Endometrium (tissue), 2 donors: ENCODE data around the gene SYNDIG1.

ENCODE experiments used
- FAIRE-seq: peaks from 2 replicates; lab custom pipeline; 2012; peaks lifted over from hg19 to GRCh38; lab: Jason Lieb, UNC
- donor health status: control.
- donor health status: control.

SYNDIG1 gene

DNA sequence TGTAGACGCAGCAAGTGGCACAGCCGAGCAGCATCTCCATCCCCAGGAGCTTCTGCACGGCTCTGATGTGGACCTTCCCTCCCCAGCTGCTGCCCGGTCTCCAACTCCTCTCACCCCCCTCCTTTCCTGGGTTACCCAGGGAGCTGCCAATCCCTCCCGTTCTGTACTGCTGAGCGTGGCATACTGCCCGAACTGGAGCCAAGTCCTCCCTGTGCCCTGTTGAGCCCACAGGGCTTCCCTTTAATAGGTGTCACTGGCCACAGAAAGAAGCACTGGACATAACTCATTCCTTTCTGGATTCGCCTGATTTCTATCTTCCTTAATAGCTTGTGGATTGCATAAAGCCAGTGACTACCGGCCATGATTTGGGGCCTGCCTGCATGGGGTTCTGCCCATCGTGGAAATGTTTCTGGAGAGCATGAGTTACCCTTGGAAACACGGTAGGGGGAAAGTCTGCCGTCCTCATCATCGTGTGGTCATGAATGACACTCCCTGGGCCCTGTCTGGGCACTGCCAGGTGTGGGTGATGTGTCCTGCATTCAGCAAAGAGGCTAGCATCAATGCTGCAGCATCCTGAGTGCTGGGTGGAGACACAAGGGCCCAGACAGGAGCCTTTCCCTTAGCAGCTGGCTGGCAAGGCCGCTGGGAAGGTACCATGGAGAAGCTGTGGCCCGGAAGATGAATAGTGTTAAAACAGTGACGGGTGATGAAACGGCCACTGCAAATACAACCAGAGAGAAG, 189.7 kb downstream of the SYNDIG1 start:
- no peak for FAIRE-seq

- no peak for FAIRE-seq
Measured at GRCh38 chr20:24659835-24660234, 190.4 kb downstream of the SYNDIG1 start.

GRCh38 chr20:24660651-24661050, 191.2 kb downstream of the SYNDIG1 start:
- no peak for FAIRE-seq

DNA sequence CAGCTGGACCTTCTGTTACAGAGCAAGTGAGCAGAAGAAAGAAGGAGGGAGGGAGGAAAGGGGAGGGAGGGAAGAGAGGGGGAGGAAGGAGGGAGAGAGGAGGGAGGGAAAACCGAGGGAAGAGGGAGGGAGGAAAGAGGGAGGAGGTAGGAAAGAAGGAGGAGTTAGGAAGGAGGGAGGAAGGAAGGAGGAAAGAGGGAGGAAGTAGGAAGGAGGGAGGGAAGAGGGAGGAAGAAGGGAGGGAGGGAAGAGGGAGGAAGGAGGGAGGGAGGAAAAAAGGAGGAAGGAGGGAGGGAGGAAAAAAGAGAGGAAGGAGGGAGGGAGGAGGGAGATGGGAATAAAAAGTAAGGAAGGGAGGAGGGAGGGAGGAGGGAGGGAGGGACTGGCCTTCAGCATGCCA, 191.8 kb downstream of the SYNDIG1 start:
- FAIRE-seq: no peak

- no peak for FAIRE-seq
Measured at GRCh38 chr20:24662322-24662721, 192.9 kb downstream of the SYNDIG1 start.

- FAIRE-seq: no peak
Measured at GRCh38 chr20:24662752-24663365, 193.4 kb downstream of the SYNDIG1 start.

DNA sequence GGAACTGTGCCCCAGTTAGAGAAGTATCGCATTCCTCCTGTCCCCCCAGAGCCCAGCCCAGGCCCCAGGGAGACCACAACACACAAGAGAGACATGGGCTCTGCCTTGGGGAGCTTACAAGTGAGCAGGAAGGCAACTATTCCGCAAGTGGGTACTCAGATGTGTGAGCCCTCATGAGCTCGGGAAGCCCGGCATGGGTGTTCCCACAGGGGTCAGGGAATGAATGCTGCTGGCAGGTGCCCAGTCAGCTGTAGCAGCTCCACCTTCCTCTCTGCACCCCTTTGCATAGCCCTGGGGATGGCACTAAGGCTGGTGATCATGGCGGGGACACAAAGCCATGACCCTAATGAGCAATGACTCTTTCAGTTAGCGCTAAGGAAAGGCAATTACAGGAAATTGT, 194.1 kb downstream of the SYNDIG1 start:
- no peak for FAIRE-seq

GRCh38 chr20:24664266-24664986, 195.0 kb downstream of the SYNDIG1 start:
- no peak for FAIRE-seq

DNA sequence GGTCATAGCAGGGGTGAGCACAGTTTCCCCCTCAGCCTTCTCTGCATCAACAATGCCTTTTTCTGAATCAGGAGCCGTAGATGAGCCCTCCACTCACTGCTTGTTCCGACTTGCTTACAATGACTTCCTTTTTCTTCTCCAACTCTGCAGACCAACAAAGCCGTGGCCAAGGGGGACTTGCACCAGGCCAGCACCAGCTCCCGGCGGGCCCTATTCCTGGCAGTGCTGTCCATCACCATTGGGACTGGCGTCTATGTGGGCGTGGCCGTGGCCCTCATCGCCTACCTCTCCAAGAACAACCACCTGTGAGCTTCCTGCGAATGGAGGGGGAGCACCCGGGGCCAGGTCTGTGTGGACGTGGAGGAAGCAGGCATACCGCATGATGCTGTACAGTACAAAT, 195.8 kb downstream of the SYNDIG1 start:
- no peak for FAIRE-seq

GRCh38 chr20:24665741-24666191, 196.3 kb downstream of the SYNDIG1 start:
- FAIRE-seq: no peak

GRCh38 chr20:24667689-24668383, 198.4 kb downstream of the SYNDIG1 start:
- FAIRE-seq: no peak

DNA sequence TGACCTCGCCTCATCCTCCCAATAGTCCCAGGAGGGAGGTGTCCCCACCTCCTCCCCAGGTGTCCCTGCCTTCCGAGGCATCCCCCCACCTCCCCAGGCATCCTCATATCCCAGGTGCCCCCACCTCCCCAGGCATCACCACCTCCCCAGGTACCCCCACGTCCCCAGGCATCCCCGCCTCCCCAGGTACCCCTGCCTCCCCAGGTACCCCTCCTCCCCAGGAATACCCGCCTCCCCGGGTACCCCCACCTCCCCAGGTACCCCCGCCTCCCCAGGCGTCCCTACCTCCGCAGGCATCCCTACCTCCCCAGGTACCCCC, 198.9 kb downstream of the SYNDIG1 start:
- no peak for FAIRE-seq

DNA sequence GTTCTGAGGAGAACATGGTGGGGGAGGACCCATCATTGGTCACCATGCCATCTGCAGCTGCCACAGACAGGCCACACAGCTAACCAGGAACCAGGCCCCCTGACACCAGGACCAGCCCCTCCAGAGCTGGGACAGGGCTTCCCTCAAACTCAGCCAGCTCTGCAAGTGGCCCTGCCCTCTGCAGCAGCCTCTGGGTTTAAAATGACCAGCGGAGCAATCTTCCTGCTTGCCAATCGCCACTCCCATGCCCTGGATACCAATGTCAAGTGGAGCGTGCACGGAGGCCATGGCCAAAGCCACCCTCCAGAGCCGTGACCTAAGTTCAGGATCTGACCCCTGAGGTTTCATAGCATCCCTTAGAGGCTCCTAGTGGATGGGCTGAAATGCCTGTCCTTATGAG, 199.4 kb downstream of the SYNDIG1 start:
- FAIRE-seq: no peak

DNA sequence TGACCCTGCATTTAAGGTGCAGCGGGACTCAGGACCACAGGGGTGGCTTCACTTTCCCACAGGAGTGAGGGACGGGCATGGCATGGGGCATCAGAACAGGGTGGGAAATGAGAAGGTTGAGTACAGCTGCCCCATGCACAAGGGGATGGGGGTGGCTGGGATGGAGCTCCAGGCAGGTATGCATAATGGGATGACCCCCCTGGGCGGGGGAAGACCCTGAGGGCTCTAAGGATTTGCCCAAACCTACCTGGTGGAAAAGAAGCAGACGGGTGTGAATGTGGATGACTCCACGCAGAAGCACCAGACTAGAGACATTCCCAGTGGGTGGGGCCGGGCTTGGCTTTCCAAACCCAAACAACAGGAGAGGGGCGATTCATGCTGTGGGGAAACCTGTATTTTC, 200.3 kb downstream of the SYNDIG1 start:
- FAIRE-seq: no peak

- no peak for FAIRE-seq
Measured at GRCh38 chr20:24670341-24670872, 201.0 kb downstream of the SYNDIG1 start.

- FAIRE-seq: no peak
Measured at GRCh38 chr20:24670981-24671380, 201.6 kb downstream of the SYNDIG1 start.

DNA sequence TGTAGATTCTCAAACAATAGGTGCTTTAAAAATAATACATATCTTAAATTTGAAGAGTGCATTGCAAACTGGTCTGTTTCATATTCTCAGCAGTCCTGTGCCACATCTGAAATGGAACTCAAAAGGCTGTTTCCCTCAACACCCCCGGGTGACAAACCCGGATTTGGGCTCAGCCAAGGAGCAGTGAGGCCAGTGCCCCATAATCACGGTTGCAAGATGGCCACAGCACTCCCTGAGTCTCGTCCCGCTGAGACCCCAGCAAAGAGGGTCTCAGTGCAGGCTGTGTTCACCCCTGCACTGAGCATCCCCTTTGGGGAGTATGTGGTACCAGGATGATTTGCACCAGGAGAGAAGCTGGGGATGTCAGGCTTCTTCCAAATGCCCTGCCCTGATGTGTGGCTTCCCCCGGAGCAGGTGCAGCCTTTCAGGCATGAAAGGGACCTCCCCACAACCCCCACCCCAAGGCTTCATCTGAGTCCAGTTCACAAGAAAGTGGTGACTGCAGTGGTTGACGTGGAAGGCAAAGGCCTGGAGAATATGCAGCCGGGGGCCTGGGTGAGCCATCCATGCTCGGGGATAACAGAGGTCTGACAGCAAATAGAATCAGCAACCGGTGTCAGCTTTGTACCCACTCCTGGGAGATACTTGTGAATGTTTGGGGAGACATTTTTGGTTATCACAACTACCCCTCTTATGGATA, 202.9 kb downstream of the SYNDIG1 start:
- no peak for FAIRE-seq

DNA sequence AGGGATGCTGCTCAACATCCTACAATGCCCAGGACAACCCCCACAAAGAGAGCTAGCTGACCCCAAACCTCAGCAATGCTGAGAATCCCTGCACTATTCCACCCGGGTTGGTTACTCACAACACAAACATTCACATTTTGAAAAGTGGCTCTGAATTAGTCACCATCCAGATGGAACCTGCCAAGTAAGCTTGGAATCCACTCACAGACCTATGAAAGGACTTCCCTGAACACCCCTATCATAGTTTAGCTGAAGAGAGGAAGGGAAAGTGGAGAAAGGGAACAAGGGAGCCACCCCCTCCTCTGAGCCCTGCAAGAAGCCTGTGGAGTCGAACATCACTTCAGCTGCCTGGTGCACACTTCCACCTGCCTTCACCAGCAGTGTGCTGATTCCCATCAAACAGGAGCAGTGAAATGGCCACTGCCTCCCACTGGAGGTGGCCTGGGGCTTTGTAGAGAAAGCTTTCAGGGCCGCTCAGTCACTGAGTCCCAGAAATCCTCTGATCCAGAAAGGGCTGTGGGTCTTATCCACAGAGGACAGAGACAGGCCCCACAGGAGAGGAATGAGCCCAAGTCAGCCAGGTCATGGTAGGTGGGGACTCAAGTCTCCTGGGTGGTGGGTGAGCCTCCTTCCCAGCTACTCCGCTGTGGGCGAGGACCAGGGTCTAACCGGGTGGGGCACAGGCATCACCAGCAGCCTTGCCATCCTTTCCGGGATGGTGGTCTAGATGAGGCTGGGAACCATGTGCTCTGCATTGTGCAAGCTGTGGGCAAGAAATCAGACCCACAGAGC, 203.7 kb downstream of the SYNDIG1 start:
- no peak for FAIRE-seq

GRCh38 chr20:24673678-24674570, 204.5 kb downstream of the SYNDIG1 start:
- no peak for FAIRE-seq
